Gastrocnemius medialis (tissue), 4 donors: ENCODE results near the gene GPATCH2.

Experiments
- POLR2A ChIP-seq, 2 donors: fragments of 450-650 bp; IDR thresholded peaks; one replicate each; pipeline ENCODE4 v1.6.1; 2017; ENCODE audit warnings: antibody characterized with exemption in 2 of 2, mild to moderate bottlenecking in 2 of 2, moderate library complexity in 2 of 2
- TF ChIP-seq, protein P1 (sequence below), 5 experiments: fragments of 450-650 bp in 3 of 5; fragments of 200-600 bp in 2 of 5; sonication (generic) in 2 of 5; IDR thresholded peaks in 4 of 5; conservative IDR thresholded peaks in 1 of 5; 1 replicate in 4 of 5; 2 replicates in 1 of 5; pipeline ENCODE4 v1.5.1; 2016 to 2019; ENCODE audit warnings: antibody characterized with exemption in 5 of 5, mild to moderate bottlenecking in 3 of 5, moderate library complexity in 3 of 5

DNA sequence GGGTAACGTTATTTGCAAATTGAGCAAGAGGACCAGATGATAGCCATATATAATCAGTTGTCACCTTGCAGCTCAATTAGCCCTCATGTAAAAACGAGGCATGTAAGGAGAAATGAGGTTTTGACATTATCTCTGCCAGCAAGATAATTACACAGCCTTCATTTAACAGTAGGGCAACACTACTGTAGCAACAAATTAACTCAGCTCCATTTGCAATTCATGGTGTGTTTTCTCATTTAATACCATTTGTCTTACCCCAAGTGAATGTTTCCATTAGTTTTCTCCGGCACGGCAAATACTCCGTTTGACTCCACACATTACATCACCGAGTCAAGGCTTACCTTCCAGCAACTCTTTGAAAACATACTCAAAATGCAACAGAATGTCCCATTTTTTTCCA, 66.7 kb downstream of the GPATCH2 start:
- TF ChIP-seq, protein P1, sequence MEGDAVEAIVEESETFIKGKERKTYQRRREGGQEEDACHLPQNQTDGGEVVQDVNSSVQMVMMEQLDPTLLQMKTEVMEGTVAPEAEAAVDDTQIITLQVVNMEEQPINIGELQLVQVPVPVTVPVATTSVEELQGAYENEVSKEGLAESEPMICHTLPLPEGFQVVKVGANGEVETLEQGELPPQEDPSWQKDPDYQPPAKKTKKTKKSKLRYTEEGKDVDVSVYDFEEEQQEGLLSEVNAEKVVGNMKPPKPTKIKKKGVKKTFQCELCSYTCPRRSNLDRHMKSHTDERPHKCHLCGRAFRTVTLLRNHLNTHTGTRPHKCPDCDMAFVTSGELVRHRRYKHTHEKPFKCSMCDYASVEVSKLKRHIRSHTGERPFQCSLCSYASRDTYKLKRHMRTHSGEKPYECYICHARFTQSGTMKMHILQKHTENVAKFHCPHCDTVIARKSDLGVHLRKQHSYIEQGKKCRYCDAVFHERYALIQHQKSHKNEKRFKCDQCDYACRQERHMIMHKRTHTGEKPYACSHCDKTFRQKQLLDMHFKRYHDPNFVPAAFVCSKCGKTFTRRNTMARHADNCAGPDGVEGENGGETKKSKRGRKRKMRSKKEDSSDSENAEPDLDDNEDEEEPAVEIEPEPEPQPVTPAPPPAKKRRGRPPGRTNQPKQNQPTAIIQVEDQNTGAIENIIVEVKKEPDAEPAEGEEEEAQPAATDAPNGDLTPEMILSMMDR (IDR thresholded peaks at IDR 0.05 in 4 of 5, conservative IDR thresholded peaks at IDR 0.05 in 1 of 5): no peak
- TF ChIP-seq POLR2A (IDR thresholded peaks at IDR 0.05): no peak
